Calu3 (cell line): ENCODE data around the gene CNTNAP2. TPM values are rescaled to one million over a fixed set of nuclear protein-coding genes. Genes with fewer than 3 reads are reported as not detected.

Source experiments
- BruUV-seq: library from RNA; stranded (reverse); fragments of 400-500 nt; replicated peaks from 2 replicates; lab custom pipeline; 2021; lab: Mats Ljungman, UMichigan
- CTCF ChIA-PET: fragments of 300-600 bp; sonication (Branson Sonifier 250); formaldehyde crosslinking; loops from one replicate; lab custom pipeline; 2022; ENCODE audit warnings: antibody characterized with exemption; lab: Charles Lee
- DNase-seq: peaks from one replicate; pipeline ENCODE4 v3.0.0; 2022
- H3K27ac Mint-ChIP-seq: one replicate; pipeline ENCODE4 v1.8.0; 2022; ENCODE audit warnings: mixed read lengths; ENCODE audit not compliant: unreplicated experiment
- H3K27me3 Mint-ChIP-seq: one replicate; pipeline ENCODE4 v1.8.0; 2022; ENCODE audit warnings: mixed read lengths; ENCODE audit not compliant: unreplicated experiment
- H3K36me3 Mint-ChIP-seq: one replicate; pipeline ENCODE4 v1.8.0; 2022; ENCODE audit warnings: mild to moderate bottlenecking, moderate library complexity, mixed read lengths; ENCODE audit not compliant: insufficient read depth, unreplicated experiment
- H3K4me1 Mint-ChIP-seq: one replicate; pipeline ENCODE4 v1.8.0; 2022; ENCODE audit warnings: mild to moderate bottlenecking, low read depth, mixed read lengths; ENCODE audit not compliant: unreplicated experiment
- H3K4me3 Mint-ChIP-seq: one replicate; pipeline ENCODE4 v1.8.0; 2022; ENCODE audit warnings: mild to moderate bottlenecking, low read depth, moderate library complexity, mixed read lengths; ENCODE audit not compliant: unreplicated experiment
- H3K9me3 Mint-ChIP-seq: one replicate; pipeline ENCODE4 v1.8.0; 2022; ENCODE audit warnings: low read depth, mixed read lengths; ENCODE audit not compliant: unreplicated experiment
- intact Hi-C: fragments of 100-400 bp; cut with micrococcal nuclease; formaldehyde crosslinking; loops from one replicate; pipeline ENCODE4 v1.10.0; 2022; ENCODE audit not compliant: unreplicated experiment
- total RNA-seq: library from RNA; stranded (reverse); gene quantifications from 2 replicates; pipeline ENCODE4 v1.2.3, GENCODE V29; 2022
- TF ChIP-seq, protein P1 (sequence below): fragments of 200-600 bp; IDR thresholded peaks from one replicate; pipeline ENCODE4 v1.8.0; 2022; ENCODE audit warnings: antibody characterized with exemption; ENCODE audit not compliant: unreplicated experiment

CNTNAP2 gene
- total RNA-seq, 1 experiment from 2014 or later, result 1.1 TPM

DNA sequence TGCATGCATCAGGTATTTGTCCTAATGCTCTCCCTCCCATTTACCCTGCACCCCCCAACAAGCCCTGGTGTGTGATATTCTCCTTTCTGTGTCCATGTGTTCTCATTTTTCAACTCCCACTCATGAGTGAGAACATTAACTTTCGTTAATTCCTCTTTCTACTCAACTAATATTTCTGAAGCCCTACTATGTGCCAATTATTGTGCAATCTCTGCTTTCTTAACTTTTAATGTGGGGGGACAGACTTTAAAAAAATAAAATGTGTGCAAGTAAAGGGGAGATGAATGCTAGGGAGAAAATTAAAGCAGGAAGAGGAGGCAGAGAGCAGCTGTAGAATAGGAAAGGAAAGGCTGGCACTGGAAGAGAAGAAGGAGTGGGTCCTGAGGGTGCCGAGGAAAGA is 1520.0 kb downstream of the CNTNAP2 start:
- TF ChIP-seq, protein P1, sequence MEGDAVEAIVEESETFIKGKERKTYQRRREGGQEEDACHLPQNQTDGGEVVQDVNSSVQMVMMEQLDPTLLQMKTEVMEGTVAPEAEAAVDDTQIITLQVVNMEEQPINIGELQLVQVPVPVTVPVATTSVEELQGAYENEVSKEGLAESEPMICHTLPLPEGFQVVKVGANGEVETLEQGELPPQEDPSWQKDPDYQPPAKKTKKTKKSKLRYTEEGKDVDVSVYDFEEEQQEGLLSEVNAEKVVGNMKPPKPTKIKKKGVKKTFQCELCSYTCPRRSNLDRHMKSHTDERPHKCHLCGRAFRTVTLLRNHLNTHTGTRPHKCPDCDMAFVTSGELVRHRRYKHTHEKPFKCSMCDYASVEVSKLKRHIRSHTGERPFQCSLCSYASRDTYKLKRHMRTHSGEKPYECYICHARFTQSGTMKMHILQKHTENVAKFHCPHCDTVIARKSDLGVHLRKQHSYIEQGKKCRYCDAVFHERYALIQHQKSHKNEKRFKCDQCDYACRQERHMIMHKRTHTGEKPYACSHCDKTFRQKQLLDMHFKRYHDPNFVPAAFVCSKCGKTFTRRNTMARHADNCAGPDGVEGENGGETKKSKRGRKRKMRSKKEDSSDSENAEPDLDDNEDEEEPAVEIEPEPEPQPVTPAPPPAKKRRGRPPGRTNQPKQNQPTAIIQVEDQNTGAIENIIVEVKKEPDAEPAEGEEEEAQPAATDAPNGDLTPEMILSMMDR, result no peak
- Mint-ChIP-seq H3K27ac (no peak overlapping the region), H3K36me3 (no peaks in the 10 kb centered on the region), H3K27me3 (no peaks in the 10 kb centered on the region), H3K4me3 (no peak overlapping the region), H3K4me1 (no peaks in the 10 kb centered on the region), H3K9me3 (peaks cover 16% of the 10 kb centered on the region)
- CTCF ChIA-PET, result no interaction called here
- intact Hi-C loops, result no loop called here
- no TSS peak for BruUV-seq
- no peak for DNase-seq

GRCh38 chr7:147638566-147638965 is 1522.0 kb downstream of the CNTNAP2 start:
- H3K36me3 Mint-ChIP-seq, result no peaks in the 10 kb centered on the region
- no peak overlapping the region for H3K27ac Mint-ChIP-seq
- H3K9me3 Mint-ChIP-seq, result peaks cover 16% of the 10 kb centered on the region
- TF ChIP-seq, protein P1, result no peak
- DNase-seq, result no peak
- H3K4me3 Mint-ChIP-seq, result no peak overlapping the region
- H3K27me3 Mint-ChIP-seq, result no peaks in the 10 kb centered on the region
- H3K4me1 Mint-ChIP-seq, result no peaks in the 10 kb centered on the region
- CTCF ChIA-PET, result no interaction called here
- intact Hi-C loops, result no loop called here
- BruUV-seq, result no TSS peak

GRCh38 chr7:147639037-147639436 is 1522.4 kb downstream of the CNTNAP2 start:
- Mint-ChIP-seq H3K4me3 (no peak overlapping the region), H3K27me3 (no peaks in the 10 kb centered on the region), H3K36me3 (no peaks in the 10 kb centered on the region), H3K27ac (no peak overlapping the region), H3K4me1 (no peaks in the 10 kb centered on the region), H3K9me3 (peaks cover 16% of the 10 kb centered on the region)
- DNase-seq, result no peak
- TF ChIP-seq, protein P1, result no peak
- no TSS peak for BruUV-seq
- intact Hi-C loops, result no loop called here
- CTCF ChIA-PET, result no interaction called here

- Mint-ChIP-seq H3K36me3 (no peaks in the 10 kb centered on the region), H3K9me3 (peaks cover 15% of the 10 kb centered on the region), H3K27me3 (no peaks in the 10 kb centered on the region), H3K27ac (no peak overlapping the region), H3K4me3 (no peak overlapping the region), H3K4me1 (no peaks in the 10 kb centered on the region)
- DNase-seq, result no peak
- intact Hi-C loops, result no loop called here
- BruUV-seq, result no TSS peak
- CTCF ChIA-PET, result no interaction called here
- TF ChIP-seq, protein P1, result no peak
Measured at GRCh38 chr7:147639751-147640150, 1523.2 kb downstream of the CNTNAP2 start.
